ENCODE results near the gene NEXMIF.
"Not testable (repeated sequence)": the region's sequence is repeated elsewhere in the genome, so short reads cannot be mapped to it uniquely, and the experiment has no call there.

Gene NEXMIF

GRCh38 chrX:74788545-74789086 is 136.6 kb downstream of the NEXMIF start:
- DNase-seq, result no peak

DNA sequence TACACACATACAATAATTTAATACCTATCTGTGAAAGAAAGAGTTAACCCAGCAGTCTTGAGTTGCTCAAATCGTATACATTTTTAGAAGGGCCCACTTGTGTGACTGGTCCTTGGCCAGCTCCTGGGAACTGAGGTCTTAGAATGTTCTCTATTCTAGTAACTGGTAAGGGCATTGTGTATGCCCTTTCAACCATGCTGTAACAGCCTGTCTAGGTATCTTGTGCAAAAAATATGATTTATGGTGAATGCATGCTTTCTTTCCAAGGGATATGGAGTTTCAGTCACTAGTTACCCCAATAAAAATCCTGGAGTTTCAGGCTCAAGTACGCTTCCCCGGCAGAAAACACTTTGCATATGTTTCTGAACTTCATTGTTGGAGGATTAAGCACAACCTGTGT is 140.6 kb downstream of the NEXMIF start:
- DNase-seq, result no peak

DNA sequence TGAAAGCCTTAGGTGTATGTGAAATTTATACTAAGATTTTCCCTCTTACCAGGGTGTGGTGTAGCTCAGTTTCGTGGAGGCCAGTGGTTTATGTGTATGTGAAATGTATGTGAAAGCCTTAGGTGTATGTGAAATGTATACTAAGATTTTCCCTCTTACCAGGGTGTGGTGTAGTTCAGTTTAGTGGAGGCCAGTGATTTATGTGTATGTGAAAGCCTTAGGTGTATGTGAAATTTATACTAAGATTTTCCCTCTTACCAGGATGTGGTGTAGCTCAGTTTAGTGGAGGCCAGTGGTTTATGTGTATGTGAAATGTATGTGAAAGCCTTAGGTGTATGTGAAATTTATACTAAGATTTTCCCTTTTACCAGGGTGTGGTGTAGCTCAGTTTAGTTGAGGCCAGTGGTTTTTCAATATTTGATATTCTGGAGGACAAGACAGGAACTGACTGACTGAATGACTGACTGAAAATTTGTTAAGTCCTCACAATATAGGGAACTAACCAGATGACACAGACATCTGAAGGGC is 143.7 kb downstream of the NEXMIF start:
- no peak for DNase-seq

DNA sequence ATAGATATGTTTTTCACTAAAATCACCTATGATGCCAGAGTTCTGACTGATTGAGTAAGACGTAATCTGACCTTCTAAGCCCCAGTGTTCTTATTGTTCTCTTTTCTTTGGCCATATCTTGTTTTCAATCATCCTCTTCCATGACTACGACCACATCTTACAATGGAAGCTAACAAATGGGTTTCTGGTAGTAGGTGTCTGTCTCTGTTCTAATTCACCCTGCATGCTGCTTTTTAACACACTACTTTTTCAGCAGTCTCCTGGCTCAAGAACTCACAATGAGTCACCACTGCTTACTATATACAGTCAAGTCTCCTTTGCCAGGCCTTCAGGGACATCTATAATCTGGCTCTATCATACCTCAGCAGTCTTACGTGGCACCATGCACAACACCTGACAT is 146.1 kb downstream of the NEXMIF start:
- no peak for DNase-seq

GRCh38 chrX:74774988-74775387 is 150.3 kb downstream of the NEXMIF start:
- no peak for DNase-seq

GRCh38 chrX:74736450-74736849 is 188.8 kb downstream of the NEXMIF start:
- no peak for DNase-seq

DNA sequence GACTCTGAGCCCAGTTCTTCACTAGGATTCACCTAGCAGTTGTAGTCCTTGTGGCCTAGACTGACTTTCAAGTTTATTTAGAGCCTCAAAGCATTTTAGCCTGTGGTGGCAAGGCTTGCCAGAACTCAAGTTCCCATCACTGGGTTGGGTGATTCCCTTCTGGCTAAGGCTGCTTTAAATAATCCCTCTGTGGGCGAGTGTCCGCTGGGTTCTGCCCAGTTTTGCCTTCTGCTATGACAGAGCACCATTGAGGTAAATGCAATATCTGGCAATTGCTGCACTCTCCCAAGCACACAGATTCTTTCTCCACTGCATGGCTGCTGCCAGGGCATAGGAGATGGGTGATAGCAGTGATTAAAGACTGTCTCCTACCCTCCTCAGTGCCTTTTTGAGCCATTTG is 220.0 kb downstream of the NEXMIF start:
- DNase-seq, result no peak

DNA sequence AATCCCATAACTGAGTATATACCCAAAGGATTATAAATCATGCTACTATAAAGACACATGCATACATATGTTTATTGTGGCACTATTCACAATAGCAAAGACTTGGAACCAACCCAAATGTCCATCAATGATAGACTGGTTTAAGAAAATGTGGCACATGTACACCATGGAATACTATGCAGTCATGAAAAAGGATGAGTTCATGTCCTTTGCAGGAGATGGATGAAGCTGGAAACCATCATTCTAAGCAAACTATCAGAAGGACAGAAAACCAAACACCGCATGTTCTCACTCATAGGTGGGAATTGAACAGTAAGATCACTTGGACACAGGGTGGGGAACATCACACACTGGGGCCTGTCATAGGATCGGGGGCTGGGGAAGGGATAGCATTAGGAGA is 223.9 kb downstream of the NEXMIF start:
- DNase-seq, result not testable (repeated sequence)

- DNase-seq, result no peak
Measured at GRCh38 chrX:74684466-74684865, 240.8 kb downstream of the NEXMIF start.
